GM12864 (cell line): Measurements from ENCODE around the gene ARSB.

Source experiments
- DNase-seq: peaks from one replicate; pipeline ENCODE4 v3.0.0-alpha.2; 2011; ENCODE audit warnings: low read depth
- H3K4me3 ChIP-seq: 2 replicates; pipeline ENCODE4 v1.5.1; 2011; ENCODE audit warnings: mild to moderate bottlenecking, low read depth, low read length, control low read depth
- CTCF ChIP-seq: IDR thresholded peaks from 2 replicates; pipeline ENCODE4 v1.5.1; 2011; ENCODE audit warnings: low read depth, mild to moderate bottlenecking, moderate library complexity, low read length, control low read depth, inconsistent platforms; ENCODE audit errors: missing control alignments

Gene ARSB

GRCh38 chr5:78794693-78795215 lies 190.4 kb downstream of the ARSB start:
- no peak overlapping the region for H3K4me3 ChIP-seq
- TF ChIP-seq CTCF: no peak
- no peak for DNase-seq

GRCh38 chr5:78793907-78794662 lies 191.0 kb downstream of the ARSB start:
- no peak overlapping the region for H3K4me3 ChIP-seq
- no peak for TF ChIP-seq CTCF
- no peak for DNase-seq

- TF ChIP-seq CTCF: no peak
- H3K4me3 ChIP-seq: no peak overlapping the region
- no peak for DNase-seq
Measured at GRCh38 chr5:78792345-78793055, 192.6 kb downstream of the ARSB start.

DNA sequence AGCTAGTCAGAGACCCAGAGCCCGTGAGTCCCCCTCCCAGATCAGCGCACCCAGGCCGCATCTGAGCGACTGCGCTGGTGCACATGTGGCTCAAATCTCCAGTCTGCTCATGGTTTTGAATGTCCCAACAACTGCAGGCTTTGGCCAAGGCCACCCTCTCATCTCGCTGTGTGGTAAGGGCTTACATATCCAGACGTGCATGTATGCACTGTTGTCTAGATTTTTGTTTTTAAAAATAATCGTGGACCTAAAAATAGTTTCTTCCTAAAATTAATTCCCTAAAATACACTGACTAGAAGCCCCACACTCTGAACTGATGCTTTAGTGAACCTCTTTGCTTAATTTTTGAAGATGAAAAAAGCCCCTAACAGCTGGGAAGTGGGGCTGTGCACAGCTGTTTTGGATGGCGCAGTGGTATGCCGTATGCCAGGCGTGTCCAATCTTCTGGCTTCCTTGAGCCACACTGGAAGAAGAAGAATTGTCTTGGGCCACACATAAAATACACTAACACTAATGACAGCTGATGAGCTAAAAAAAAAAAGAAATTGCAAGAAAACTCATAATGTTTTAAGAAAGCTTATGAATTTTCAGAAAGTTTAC lies 193.5 kb downstream of the ARSB start:
- no peak for DNase-seq
- H3K4me3 ChIP-seq: no peak overlapping the region
- no peak for TF ChIP-seq CTCF

- no peak for DNase-seq
- TF ChIP-seq CTCF: no peak
- H3K4me3 ChIP-seq: no peak overlapping the region
Measured at GRCh38 chr5:78787783-78788182, 197.3 kb downstream of the ARSB start.

DNA sequence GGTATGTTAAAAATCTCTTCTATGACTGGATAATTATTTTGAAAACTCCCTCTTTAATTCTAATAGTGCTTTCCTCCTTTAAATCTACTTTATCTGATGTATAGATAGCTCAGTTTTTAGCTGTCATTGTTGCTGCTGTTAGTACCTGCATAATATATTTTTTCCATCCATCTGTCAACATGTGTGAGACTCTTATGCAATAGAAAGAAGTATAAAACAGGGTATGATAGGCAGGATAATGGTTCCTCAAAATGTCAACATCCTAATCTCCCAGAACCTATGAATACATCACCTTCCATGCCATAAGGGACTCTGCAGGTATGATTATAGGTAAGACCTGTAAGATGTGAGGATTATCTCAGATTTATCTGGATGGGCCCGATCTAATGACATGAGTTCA lies 199.7 kb downstream of the ARSB start:
- TF ChIP-seq CTCF: no peak

More for the DNA sequence above, 199.7 kb downstream of the ARSB start:
- no peak overlapping the region for H3K4me3 ChIP-seq
- DNase-seq: no peak
